MM.1S (cell line): ENCODE data around the gene PDZRN4.

Source experiments
- CTCF ChIP-seq: fragments of 300-600 bp; sonication (generic); IDR thresholded peaks from 2 replicates; pipeline ENCODE4 v1.5.1; 2016; ENCODE audit warnings: antibody characterized with exemption, low read length, mixed read lengths
- EZH2phosphoT487 ChIP-seq: fragments of 300-600 bp; sonication (generic); IDR thresholded peaks from 2 replicates; pipeline ENCODE4 v1.6.1; 2018; ENCODE audit warnings: antibody characterized with exemption, low read length

DNA sequence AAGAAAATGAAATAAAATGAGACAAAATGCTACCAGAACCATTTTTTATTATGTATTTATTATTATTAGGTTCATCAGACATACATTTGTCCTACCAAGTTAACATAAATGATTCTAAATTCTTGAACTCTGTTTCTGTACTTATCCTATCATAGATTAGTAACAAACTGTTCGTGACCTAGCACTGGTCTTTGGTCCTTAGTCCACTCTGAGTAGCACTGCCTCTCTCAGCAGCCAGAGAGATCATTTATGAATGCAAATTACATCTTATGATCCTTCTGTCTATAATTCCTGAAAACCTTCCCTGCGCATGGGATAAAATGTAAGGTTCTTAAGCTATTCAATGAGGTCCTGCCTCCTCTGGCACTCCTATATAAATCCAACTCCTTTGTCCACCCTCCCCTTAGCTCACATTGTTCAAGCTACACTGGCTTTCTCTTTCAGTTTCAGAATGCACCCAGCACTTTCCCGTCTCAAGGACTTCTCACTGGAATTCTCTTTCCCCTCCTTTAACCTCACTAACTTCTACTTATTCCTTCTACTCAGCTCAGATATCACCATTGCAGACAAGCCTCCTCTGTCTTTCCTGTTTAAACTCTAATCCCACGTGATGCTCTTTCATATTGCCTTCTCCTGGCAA, 17.1 kb downstream of the PDZRN4 start:
- no peak for TF ChIP-seq CTCF
- no peak for TF ChIP-seq EZH2phosphoT487
